Epithelial cell of esophagus (primary cell): ENCODE results near the gene PIRT.
A peak's percentile ranks its signal among the peaks of the same experiment; 100 is the strongest.

ENCODE experiments used
- DNase-seq: peaks from one replicate; pipeline ENCODE4 v3.0.0; 2010; ENCODE audit warnings: low read depth
- H3K4me3 ChIP-seq: 2 replicates; pipeline ENCODE4 v1.5.1; 2011; ENCODE audit warnings: mild to moderate bottlenecking, low read length, control low read depth
- CTCF ChIP-seq: IDR thresholded peaks from 2 replicates; pipeline ENCODE4 v1.5.1; 2011; ENCODE audit warnings: low read depth, mild to moderate bottlenecking, low read length, control low read depth, inconsistent platforms; ENCODE audit not compliant: insufficient read depth; ENCODE audit errors: missing control alignments

Gene PIRT

GRCh38 chr17:10799407-10799806, 38.5 kb downstream of the PIRT start:
- no peak overlapping the region for H3K4me3 ChIP-seq
- no peak for DNase-seq
- no peak for TF ChIP-seq CTCF

DNA sequence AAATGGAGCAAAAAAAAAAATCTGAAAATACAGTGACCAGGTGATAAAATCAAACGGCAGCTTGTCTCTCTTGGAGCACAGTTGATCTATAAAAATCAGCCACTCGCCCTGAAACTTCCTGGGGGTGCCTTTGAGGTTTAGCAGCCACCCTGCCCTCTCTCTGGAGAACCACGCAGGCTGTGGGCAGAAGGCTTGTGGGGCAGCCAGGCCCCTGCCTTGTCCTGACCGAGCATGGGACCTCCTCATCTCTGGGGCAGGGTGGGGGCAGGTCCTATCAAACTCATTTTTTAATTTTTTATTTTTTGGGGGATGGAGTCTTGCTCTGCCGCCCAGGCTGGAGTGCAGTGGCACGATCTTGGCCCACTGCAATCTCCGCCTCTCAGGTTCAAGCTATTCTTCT, 39.0 kb downstream of the PIRT start:
- DNase-seq = no peak
- TF ChIP-seq CTCF = no peak
- H3K4me3 ChIP-seq = no peak overlapping the region

DNA sequence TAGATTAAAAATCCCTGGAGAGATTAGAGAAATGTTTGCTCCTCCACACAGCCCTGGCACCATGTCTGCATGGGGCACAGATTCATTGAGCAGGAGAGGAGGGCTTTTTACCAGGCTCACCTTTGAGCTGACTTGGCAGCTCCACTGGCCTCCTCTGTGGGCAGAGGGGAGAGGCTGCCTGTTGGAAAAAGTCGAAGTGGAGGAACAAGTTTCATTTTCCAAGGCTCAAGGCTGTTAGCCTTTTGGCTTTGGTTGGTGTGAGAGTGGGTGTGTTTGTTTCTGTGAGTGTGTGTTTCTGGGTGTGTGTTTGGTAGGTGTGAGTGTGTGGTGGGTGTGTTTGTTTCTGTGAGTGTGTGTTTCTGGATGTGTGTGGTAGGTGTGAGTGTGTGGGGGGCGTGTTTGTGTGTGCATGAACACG, 39.5 kb downstream of the PIRT start:
- TF ChIP-seq CTCF = no peak
- no peak for DNase-seq
- H3K4me3 ChIP-seq = no peak overlapping the region

DNA sequence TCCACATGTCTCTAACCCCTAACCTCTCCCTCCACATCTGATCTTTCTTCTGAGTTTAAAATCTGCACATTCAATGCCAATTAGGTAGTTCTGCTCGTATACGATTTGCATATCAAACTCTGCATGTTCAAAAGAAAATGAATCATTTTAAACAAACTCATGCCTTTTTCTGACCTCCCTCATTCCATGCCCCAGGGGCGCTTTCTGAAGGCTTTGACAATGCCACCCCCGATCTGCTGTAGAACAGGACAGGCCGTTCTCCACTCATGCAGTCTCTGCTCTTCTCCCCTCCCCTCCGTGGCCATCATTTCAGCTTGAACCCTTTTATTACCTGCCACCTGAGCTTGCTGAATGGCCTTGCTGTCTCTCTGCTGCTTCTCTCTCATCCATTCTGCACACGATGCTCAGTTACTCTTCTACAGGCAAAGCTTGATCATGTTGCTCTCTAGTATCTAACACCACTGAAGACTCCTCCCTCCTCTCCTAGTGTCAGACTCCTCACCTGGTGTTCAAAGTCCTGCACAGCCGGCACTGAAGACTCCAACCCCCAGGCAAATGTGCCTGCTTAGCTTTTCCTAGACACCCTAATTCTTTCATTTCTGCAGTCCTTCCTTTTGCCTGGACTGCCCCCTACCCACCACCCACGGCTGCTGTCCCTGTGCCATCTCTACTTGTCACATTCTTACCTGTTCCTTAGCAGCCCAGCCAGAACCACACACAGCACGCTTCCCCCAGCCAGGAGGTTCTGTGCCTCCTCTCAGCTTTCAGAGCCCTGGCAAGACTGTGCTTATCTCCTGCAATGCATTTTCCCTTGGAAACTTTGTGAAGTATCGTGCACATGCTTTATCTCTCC, 40.2 kb downstream of the PIRT start:
- no peak overlapping the region for H3K4me3 ChIP-seq
- TF ChIP-seq CTCF = no peak
- DNase-seq = no peak

- no peak for DNase-seq
- H3K4me3 ChIP-seq = no peak overlapping the region
- TF ChIP-seq CTCF = no peak
These were observed 44.1 kb downstream of the PIRT start for GRCh38 chr17:10793816-10794215.

DNA sequence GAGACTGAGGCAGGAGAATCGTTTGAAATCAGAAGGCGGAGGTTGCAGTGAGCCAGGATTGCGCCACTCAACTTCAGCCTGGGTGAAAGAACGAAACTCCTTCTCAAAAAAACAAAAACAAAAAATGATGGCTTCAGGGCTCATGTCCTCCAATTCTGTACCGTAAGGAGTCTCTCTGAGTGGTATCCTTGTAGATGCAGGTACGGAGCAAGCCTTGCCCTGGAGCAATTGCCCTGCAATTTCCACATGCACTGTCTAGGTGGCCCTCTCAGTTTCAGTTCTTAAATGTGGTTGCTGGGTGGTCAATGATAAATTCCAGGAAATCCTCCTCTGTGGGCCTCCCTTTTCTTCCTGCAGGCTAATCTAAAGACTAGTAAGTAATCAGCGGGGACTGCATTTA, 44.6 kb downstream of the PIRT start:
- no peak overlapping the region for H3K4me3 ChIP-seq
- no peak for DNase-seq
- no peak for TF ChIP-seq CTCF

GRCh38 chr17:10792151-10792550, 45.7 kb downstream of the PIRT start:
- DNase-seq = peak; percentile 48
- no peak overlapping the region for H3K4me3 ChIP-seq
- TF ChIP-seq CTCF = no peak
